Osteoblast (primary cell): ENCODE data around the gene EYA4. TPM values are rescaled to one million over a fixed set of nuclear protein-coding genes. Genes with fewer than 3 reads are reported as not detected.
"Not testable (repeated sequence)": the region's sequence is repeated elsewhere in the genome, so short reads cannot be mapped to it uniquely, and the experiment has no call there.

Source experiments
- DNase-seq: peaks from one replicate; pipeline ENCODE4 v3.0.0; 2011; ENCODE audit warnings: low spot score, mixed read lengths; ENCODE audit not compliant: insufficient read length; ENCODE audit errors: missing footprints
- H2AFZ ChIP-seq: 2 replicates; pipeline ENCODE4 v1.6.0; 2011; ENCODE audit warnings: mild to moderate bottlenecking, low read length
- H3K27ac ChIP-seq: 2 replicates; pipeline ENCODE4 v1.5.1; 2011; ENCODE audit warnings: mild to moderate bottlenecking, low read depth, low read length, moderate library complexity
- H3K27me3 ChIP-seq: 2 replicates; pipeline ENCODE4 v1.6.0; 2012; ENCODE audit warnings: mild to moderate bottlenecking, control low read depth, inconsistent platforms, low read length, moderate library complexity; ENCODE audit not compliant: insufficient read depth
- H3K36me3 ChIP-seq: 2 replicates; pipeline ENCODE4 v1.5.1; 2011; ENCODE audit warnings: mild to moderate bottlenecking, low read length, control low read depth, moderate library complexity; ENCODE audit not compliant: insufficient read depth
- H3K4me1 ChIP-seq: 2 replicates; pipeline ENCODE4 v1.5.1; 2011; ENCODE audit warnings: mild to moderate bottlenecking, low read length, control low read depth, moderate library complexity; ENCODE audit not compliant: insufficient read depth
- H3K4me2 ChIP-seq: 2 replicates; pipeline ENCODE4 v1.6.0; 2011; ENCODE audit warnings: mild to moderate bottlenecking, low read length; ENCODE audit not compliant: insufficient read depth
- H3K4me3 ChIP-seq: fragments of 200-600 bp; sonication (generic); 3 replicates; pipeline ENCODE4 v1.5.1; 2012; ENCODE audit warnings: mild to moderate bottlenecking, low read length, inconsistent platforms; ENCODE audit not compliant: insufficient read depth
- H3K79me2 ChIP-seq: 2 replicates; pipeline ENCODE4 v1.6.0; 2012; ENCODE audit warnings: mild to moderate bottlenecking, low read length, control low read depth, inconsistent platforms; ENCODE audit not compliant: insufficient read depth
- H3K9me3 ChIP-seq: 2 replicates; pipeline ENCODE4 v1.5.1; 2011; ENCODE audit warnings: low read depth, low read length, control low read depth
- H4K20me1 ChIP-seq: 2 replicates; pipeline ENCODE4 v1.6.0; 2012; ENCODE audit warnings: mild to moderate bottlenecking, low read length, control low read depth; ENCODE audit not compliant: insufficient read depth
- CTCF ChIP-seq: IDR thresholded peaks from 2 replicates; pipeline ENCODE4 v1.5.1; 2011; ENCODE audit warnings: mild to moderate bottlenecking, low read depth, low read length, moderate library complexity; ENCODE audit errors: extremely low read depth
- total RNA-seq: library from RNA; depleted of rRNA; stranded (reverse); fragments of >200 nt; gene quantifications from 2 replicates; pipeline ENCODE4 v1.2.3, GENCODE V29; 2012

EYA4 gene
- total RNA-seq, 1 donor = 35.5 TPM

GRCh38 chr6:133393891-133394290, 152.7 kb downstream of the EYA4 start:
- no peak for DNase-seq
- Histone ChIP-seq H3K79me2 (no peaks in the 10 kb centered on the region), H3K27ac (no peak overlapping the region), H3K27me3 (no peaks in the 10 kb centered on the region), H3K4me2 (no peak overlapping the region), H2AFZ (no peak overlapping the region), H3K9me3 (no peaks in the 10 kb centered on the region), H3K4me3 (no peak overlapping the region), H4K20me1 (no peaks in the 10 kb centered on the region), H3K36me3 (no peaks in the 10 kb centered on the region), H3K4me1 (no peaks in the 10 kb centered on the region)
- no peak for TF ChIP-seq CTCF

- Histone ChIP-seq H3K36me3 (no peaks in the 10 kb centered on the region), H3K4me2 (no peak overlapping the region), H3K9me3 (no peaks in the 10 kb centered on the region), H4K20me1 (no peaks in the 10 kb centered on the region), H3K4me3 (no peak overlapping the region), H3K27me3 (no peaks in the 10 kb centered on the region), H3K27ac (no peak overlapping the region), H2AFZ (no peak overlapping the region), H3K79me2 (no peaks in the 10 kb centered on the region), H3K4me1 (no peaks in the 10 kb centered on the region)
- DNase-seq = no peak
- TF ChIP-seq CTCF = no peak
Observed at GRCh38 chr6:133394630-133395029, 153.5 kb downstream of the EYA4 start.

GRCh38 chr6:133396233-133396983, 155.3 kb downstream of the EYA4 start:
- no peaks in the 10 kb centered on the region for H3K4me1 ChIP-seq
- DNase-seq = no peak
- no peak for TF ChIP-seq CTCF
- H3K79me2 ChIP-seq = no peaks in the 10 kb centered on the region
- no peaks in the 10 kb centered on the region for H3K36me3 ChIP-seq
- H3K4me2 ChIP-seq = no peak overlapping the region
- H2AFZ ChIP-seq = no peak overlapping the region
- H3K4me3 ChIP-seq = no peak overlapping the region
- H3K27me3 ChIP-seq = no peaks in the 10 kb centered on the region
- H4K20me1 ChIP-seq = no peaks in the 10 kb centered on the region
- no peaks in the 10 kb centered on the region for H3K9me3 ChIP-seq
- H3K27ac ChIP-seq = no peak overlapping the region

- Histone ChIP-seq H3K4me2 (no peak overlapping the region), H3K4me1 (no peaks in the 10 kb centered on the region), H3K9me3 (no peaks in the 10 kb centered on the region), H3K79me2 (no peaks in the 10 kb centered on the region), H3K27ac (no peak overlapping the region), H2AFZ (no peak overlapping the region), H3K27me3 (no peaks in the 10 kb centered on the region), H3K4me3 (no peak overlapping the region), H3K36me3 (no peaks in the 10 kb centered on the region), H4K20me1 (no peaks in the 10 kb centered on the region)
- no peak for TF ChIP-seq CTCF
- DNase-seq = no peak
Observed at GRCh38 chr6:133396984-133397348, 155.8 kb downstream of the EYA4 start.

GRCh38 chr6:133397601-133398000, 156.4 kb downstream of the EYA4 start:
- not testable (repeated sequence) for H3K27me3 ChIP-seq, H4K20me1 ChIP-seq, DNase-seq, H3K4me2 ChIP-seq, H3K9me3 ChIP-seq, H3K27ac ChIP-seq, H3K4me3 ChIP-seq, H3K79me2 ChIP-seq, H3K36me3 ChIP-seq, H2AFZ ChIP-seq, H3K4me1 ChIP-seq
